ENCODE measurements around the gene ARHGEF12.

GRCh38 chr11:120409655-120410054 is 73.4 kb downstream of the ARHGEF12 start:
- no peak for TF ChIP-seq CTCF (IDR thresholded peaks at IDR 0.05)
- no peak for TF ChIP-seq ZFX (IDR thresholded peaks at IDR 0.05; ENCODE audit: borderline replicate concordance)

All from 22Rv1 (cell line).